Colonic mucosa (tissue), 4 donors: Measurements from ENCODE around the gene POLDIP2. TPM values are rescaled to one million over a fixed set of nuclear protein-coding genes. Genes with fewer than 3 reads are reported as not detected.

Source experiments
- DNase-seq: peaks from one replicate; pipeline ENCODE4 v3.0.0-alpha.2; 2020
- H3K27ac ChIP-seq: fragments of 200-600 bp; one replicate; pipeline ENCODE4 v1.8.0; 2021
- H3K27me3 ChIP-seq: fragments of 200-600 bp; one replicate; pipeline ENCODE4 v1.8.0; 2021
- H3K36me3 ChIP-seq: fragments of 200-600 bp; one replicate; pipeline ENCODE4 v1.8.0; 2021
- H3K4me1 ChIP-seq: fragments of 200-600 bp; one replicate; pipeline ENCODE4 v1.8.0; 2021; ENCODE audit warnings: mild to moderate bottlenecking
- H3K4me3 ChIP-seq: fragments of 200-600 bp; one replicate; pipeline ENCODE4 v1.8.0; 2021
- H3K9ac ChIP-seq, 2 donors: one replicate each; pipeline ENCODE4 v1.7.0; 2013; ENCODE audit warnings: control low read depth in 2 of 2, low read depth in 2 of 2, low read length in 2 of 2
- H3K9me3 ChIP-seq: fragments of 200-600 bp; one replicate; pipeline ENCODE4 v1.8.0; 2021
- intact Hi-C: fragments of 100-400 bp; cut with DNase I; formaldehyde crosslinking; loops from one replicate; pipeline ENCODE4 v1.14.1; 2022
- total RNA-seq, 2 donors: library from RNA; stranded (reverse); fragmentation: NEBNext Ultra II Directional in 1 of 2; extraction: Animal tissue kit (Norgen Biotek cat#: 25700) in 1 of 2; gene quantifications; one replicate each; pipeline ENCODE4 v1.2.1, GENCODE V29; 2021
- TF ChIP-seq, protein P1 (sequence below): fragments of 200-600 bp; IDR thresholded peaks from one replicate; pipeline ENCODE4 v1.8.0; 2022; ENCODE audit warnings: antibody characterized with exemption, mild to moderate bottlenecking
- donor health status: healthy.
- donor health status: DM: no; HTN: no; CAD: no.
- donor health status: DM: no; HTN: no; CAD: no.

POLDIP2 gene
- total RNA-seq, 2 donors from 2014 or later: 80.3 to 132 TPM

DNA sequence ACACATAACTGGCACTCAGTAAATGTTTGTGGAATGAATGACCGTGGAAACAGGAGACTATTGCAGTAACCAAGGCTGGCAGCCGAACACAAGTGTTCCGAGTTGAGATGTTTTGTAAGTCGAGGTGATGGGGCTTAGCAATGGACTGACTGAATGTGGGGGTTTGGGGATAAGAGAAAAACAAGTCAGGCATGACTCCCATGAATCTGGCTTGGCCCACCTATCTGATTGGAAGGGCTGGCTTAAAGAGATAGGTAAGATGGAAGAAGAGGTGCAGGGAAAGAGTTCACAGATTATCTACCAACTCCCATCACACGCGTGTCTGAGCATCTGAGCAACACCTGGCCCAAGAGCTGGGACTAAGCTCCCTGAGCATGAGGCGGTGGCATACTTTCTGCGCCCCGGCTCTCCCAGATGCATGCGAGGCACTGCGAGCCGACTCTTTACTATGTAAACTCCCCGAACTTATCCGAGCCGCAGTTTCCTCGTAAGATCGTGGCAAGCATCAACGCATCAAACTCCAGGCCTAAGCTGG lies 22.6 kb downstream of the POLDIP2 start:
- H3K9me3 ChIP-seq: no peaks in the 10 kb centered on the region
- H3K36me3 ChIP-seq: no peaks in the 10 kb centered on the region
- peak overlapping the region; percentile 72 to 76 for H3K9ac ChIP-seq
- DNase-seq: no peak
- H3K4me1 ChIP-seq: peaks cover 8% of the 10 kb centered on the region
- intact Hi-C loops: no loop called here
- no peaks in the 10 kb centered on the region for H3K27me3 ChIP-seq
- peak overlapping the region; percentile 96 for H3K4me3 ChIP-seq
- TF ChIP-seq, protein P1, sequence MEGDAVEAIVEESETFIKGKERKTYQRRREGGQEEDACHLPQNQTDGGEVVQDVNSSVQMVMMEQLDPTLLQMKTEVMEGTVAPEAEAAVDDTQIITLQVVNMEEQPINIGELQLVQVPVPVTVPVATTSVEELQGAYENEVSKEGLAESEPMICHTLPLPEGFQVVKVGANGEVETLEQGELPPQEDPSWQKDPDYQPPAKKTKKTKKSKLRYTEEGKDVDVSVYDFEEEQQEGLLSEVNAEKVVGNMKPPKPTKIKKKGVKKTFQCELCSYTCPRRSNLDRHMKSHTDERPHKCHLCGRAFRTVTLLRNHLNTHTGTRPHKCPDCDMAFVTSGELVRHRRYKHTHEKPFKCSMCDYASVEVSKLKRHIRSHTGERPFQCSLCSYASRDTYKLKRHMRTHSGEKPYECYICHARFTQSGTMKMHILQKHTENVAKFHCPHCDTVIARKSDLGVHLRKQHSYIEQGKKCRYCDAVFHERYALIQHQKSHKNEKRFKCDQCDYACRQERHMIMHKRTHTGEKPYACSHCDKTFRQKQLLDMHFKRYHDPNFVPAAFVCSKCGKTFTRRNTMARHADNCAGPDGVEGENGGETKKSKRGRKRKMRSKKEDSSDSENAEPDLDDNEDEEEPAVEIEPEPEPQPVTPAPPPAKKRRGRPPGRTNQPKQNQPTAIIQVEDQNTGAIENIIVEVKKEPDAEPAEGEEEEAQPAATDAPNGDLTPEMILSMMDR: no peak
- H3K27ac ChIP-seq: peak overlapping the region; percentile 79

DNA sequence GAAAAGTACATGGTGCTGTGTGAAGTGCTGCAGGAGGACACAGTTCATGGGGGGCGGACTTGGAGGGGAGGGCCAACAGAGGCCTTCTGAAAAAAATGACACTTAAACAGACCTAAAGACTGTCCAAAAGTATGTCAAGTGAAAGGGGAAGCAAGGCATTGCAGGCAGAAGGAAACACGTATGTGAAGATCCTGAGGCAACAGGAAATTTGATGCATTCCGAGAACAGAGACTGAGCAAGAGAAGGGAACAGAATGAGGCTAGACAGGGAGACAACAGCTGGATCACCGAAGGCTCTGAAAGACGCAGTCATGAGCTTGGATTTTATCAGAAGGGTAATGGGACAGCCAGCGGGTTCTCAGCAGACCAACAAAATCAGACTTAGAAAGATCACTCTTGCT lies 23.2 kb downstream of the POLDIP2 start:
- peak overlapping the region; percentile 72 to 76 for H3K9ac ChIP-seq
- H3K9me3 ChIP-seq: no peaks in the 10 kb centered on the region
- DNase-seq: no peak
- TF ChIP-seq, protein P1: no peak
- H3K4me3 ChIP-seq: peak overlapping the region; percentile 96
- intact Hi-C loops: no loop called here
- H3K4me1 ChIP-seq: peaks cover 8% of the 10 kb centered on the region
- no peaks in the 10 kb centered on the region for H3K27me3 ChIP-seq
- no peaks in the 10 kb centered on the region for H3K36me3 ChIP-seq
- H3K27ac ChIP-seq: no peak overlapping the region

GRCh38 chr17:28333083-28333746 lies 24.1 kb downstream of the POLDIP2 start:
- no peaks in the 10 kb centered on the region for H3K36me3 ChIP-seq
- no peak overlapping the region for H3K9ac ChIP-seq
- TF ChIP-seq, protein P1: no peak
- no peak overlapping the region for H3K4me3 ChIP-seq
- no peaks in the 10 kb centered on the region for H3K27me3 ChIP-seq
- H3K4me1 ChIP-seq: peaks cover 8% of the 10 kb centered on the region
- no peak overlapping the region for H3K27ac ChIP-seq
- no peaks in the 10 kb centered on the region for H3K9me3 ChIP-seq
- intact Hi-C loops: no loop called here
- no peak for DNase-seq

GRCh38 chr17:28331891-28332420 lies 25.4 kb downstream of the POLDIP2 start:
- H3K27me3 ChIP-seq: no peaks in the 10 kb centered on the region
- H3K9me3 ChIP-seq: no peaks in the 10 kb centered on the region
- no peak overlapping the region for H3K4me3 ChIP-seq
- H3K36me3 ChIP-seq: no peaks in the 10 kb centered on the region
- H3K9ac ChIP-seq: no peak overlapping the region
- intact Hi-C loops: no loop called here
- DNase-seq: no peak
- H3K4me1 ChIP-seq: peaks cover 8% of the 10 kb centered on the region
- TF ChIP-seq, protein P1: no peak
- H3K27ac ChIP-seq: no peak overlapping the region

GRCh38 chr17:28330671-28331070 lies 26.7 kb downstream of the POLDIP2 start:
- DNase-seq: no peak
- H3K9ac ChIP-seq: no peak overlapping the region
- no peaks in the 10 kb centered on the region for H3K27me3 ChIP-seq
- H3K4me1 ChIP-seq: peaks cover 4% of the 10 kb centered on the region
- TF ChIP-seq, protein P1: no peak
- H3K36me3 ChIP-seq: no peaks in the 10 kb centered on the region
- H3K27ac ChIP-seq: no peak overlapping the region
- intact Hi-C loops: no loop called here
- H3K4me3 ChIP-seq: no peak overlapping the region
- H3K9me3 ChIP-seq: no peaks in the 10 kb centered on the region
